MM.1S (cell line): ENCODE data around the gene NOXA1.

Experiments used
- DNase-seq: peaks from one replicate; pipeline ENCODE4 v3.0.0-alpha.2; 2015
- H2AFZ ChIP-seq: fragments of 300-600 bp; sonication (generic); 2 replicates; pipeline ENCODE4 v1.6.0; 2016; ENCODE audit warnings: antibody characterized with exemption, low read length
- H3F3A ChIP-seq: fragments of 300-600 bp; sonication (generic); 2 replicates; pipeline ENCODE4 v1.6.1; 2016; ENCODE audit warnings: mild to moderate bottlenecking, antibody characterized with exemption, low read length, moderate library complexity, mixed read lengths; ENCODE audit not compliant: insufficient read depth
- H3K27ac ChIP-seq: fragments of 300-600 bp; sonication (generic); 2 replicates; pipeline ENCODE4 v1.5.1; 2016; ENCODE audit warnings: mild to moderate bottlenecking, low read length
- H3K27me3 ChIP-seq: fragments of 300-600 bp; sonication (generic); replicated peaks from 2 replicates; pipeline ENCODE4 v1.6.0; 2016; ENCODE audit warnings: low read length; ENCODE audit not compliant: insufficient read depth
- H3K36me3 ChIP-seq: fragments of 300-600 bp; sonication (generic); replicated peaks from 2 replicates; pipeline ENCODE4 v1.6.1; 2016; ENCODE audit warnings: mild to moderate bottlenecking, low read length, mixed read lengths; ENCODE audit not compliant: insufficient read depth
- H3K4me1 ChIP-seq: fragments of 300-600 bp; sonication (generic); 2 replicates; pipeline ENCODE4 v1.6.1; 2016; ENCODE audit warnings: low read length, mixed read lengths
- H3K4me2 ChIP-seq: fragments of 300-600 bp; sonication (generic); 2 replicates; pipeline ENCODE4 v1.6.0; 2016; ENCODE audit warnings: low read depth, low read length
- H3K4me3 ChIP-seq: fragments of 300-600 bp; sonication (generic); 2 replicates; pipeline ENCODE4 v1.5.1; 2016; ENCODE audit warnings: low read length, mixed read lengths
- H3K79me2 ChIP-seq: fragments of 300-600 bp; sonication (generic); 2 replicates; pipeline ENCODE4 v1.6.1; 2016; ENCODE audit warnings: mixed run types, low read length, mixed read lengths
- H3K9ac ChIP-seq: fragments of 300-600 bp; sonication (generic); 2 replicates; pipeline ENCODE4 v1.6.1; 2016; ENCODE audit warnings: low read length, mixed read lengths
- H3K9me2 ChIP-seq: fragments of 300-600 bp; sonication (generic); replicated peaks from 2 replicates; pipeline ENCODE4 v1.6.1; 2016; ENCODE audit warnings: mild to moderate bottlenecking, low read length, mixed read lengths; ENCODE audit not compliant: insufficient read depth
- H3K9me3 ChIP-seq: fragments of 300-600 bp; sonication (generic); replicated peaks from 2 replicates; pipeline ENCODE4 v1.6.1; 2016; ENCODE audit warnings: mild to moderate bottlenecking, low read length, mixed read lengths; ENCODE audit not compliant: insufficient read depth
- H4K20me1 ChIP-seq: fragments of 300-600 bp; sonication (generic); 2 replicates; pipeline ENCODE4 v1.6.1; 2016; ENCODE audit warnings: mild to moderate bottlenecking, low read length, moderate library complexity, mixed read lengths; ENCODE audit not compliant: insufficient read depth
- EZH2 ChIP-seq: fragments of 300-600 bp; sonication (generic); optimal IDR thresholded peaks from 2 replicates; pipeline ENCODE3; 2017; ENCODE audit warnings: low read depth, mild to moderate bottlenecking, antibody characterized with exemption, low read length, mixed read lengths
- EZH2phosphoT487 ChIP-seq: fragments of 300-600 bp; sonication (generic); IDR thresholded peaks from 2 replicates; pipeline ENCODE4 v1.6.1; 2018; ENCODE audit warnings: antibody characterized with exemption, low read length
- TF ChIP-seq, protein P1 (sequence below): fragments of 300-600 bp; sonication (generic); IDR thresholded peaks from 2 replicates; pipeline ENCODE4 v1.5.1; 2016; ENCODE audit warnings: antibody characterized with exemption, low read length, mixed read lengths

The NOXA1 gene

DNA sequence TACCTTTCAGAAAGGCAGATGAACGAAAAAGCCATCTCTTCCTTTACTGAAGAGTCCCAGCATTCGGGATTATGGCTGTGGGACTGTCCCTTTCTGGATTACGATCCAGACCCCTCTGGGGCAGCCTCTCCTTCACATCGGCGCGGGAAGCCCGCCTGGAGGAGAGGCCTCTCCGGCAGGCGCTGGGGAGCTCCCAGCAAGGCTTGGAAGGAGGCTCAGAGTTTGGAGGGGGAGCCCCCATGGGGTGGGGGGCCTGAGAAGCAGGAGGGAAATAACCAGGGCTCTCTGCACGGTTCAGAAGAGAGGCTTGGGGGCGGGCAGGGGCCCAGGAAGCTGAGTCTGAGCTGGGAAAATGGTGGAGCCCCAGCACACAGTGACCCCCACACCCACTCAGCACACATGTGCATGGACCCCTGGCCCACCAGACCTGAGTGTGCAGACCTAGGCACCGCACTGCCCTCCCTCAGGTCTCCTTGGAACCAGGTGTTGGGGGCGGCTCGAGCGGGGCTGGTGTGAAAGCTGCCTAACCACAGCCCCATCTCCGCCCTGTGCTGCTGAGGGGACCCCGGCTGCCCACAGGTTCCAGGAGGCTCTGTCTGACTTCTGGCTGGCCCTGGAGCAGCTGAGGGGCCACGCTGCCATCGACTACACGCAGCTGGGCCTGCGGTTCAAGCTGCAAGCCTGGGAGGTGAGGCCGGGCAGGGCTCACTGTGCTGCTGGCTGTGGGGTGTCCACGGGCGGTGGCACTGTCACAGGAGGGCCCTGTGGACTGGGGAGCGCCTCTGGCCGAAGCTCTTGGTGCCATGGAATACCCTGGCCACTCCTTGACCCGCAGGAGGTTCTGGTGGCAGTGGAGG, 4.5 kb downstream of the NOXA1 start:
- no peak overlapping the region for H3K27ac ChIP-seq
- H3K27me3 ChIP-seq, result peaks cover 82% of the 10 kb centered on the region
- H4K20me1 ChIP-seq, result no peaks in the 10 kb centered on the region
- no peak overlapping the region for H2AFZ ChIP-seq
- no peaks in the 10 kb centered on the region for H3K9me2 ChIP-seq
- DNase-seq, result no peak
- no peaks in the 10 kb centered on the region for H3K4me1 ChIP-seq
- no peaks in the 10 kb centered on the region for H3K9me3 ChIP-seq
- H3K4me2 ChIP-seq, result no peak overlapping the region
- no peaks in the 10 kb centered on the region for H3K79me2 ChIP-seq
- no peak overlapping the region for H3K9ac ChIP-seq
- H3K36me3 ChIP-seq, result no peaks in the 10 kb centered on the region
- TF ChIP-seq, protein P1, sequence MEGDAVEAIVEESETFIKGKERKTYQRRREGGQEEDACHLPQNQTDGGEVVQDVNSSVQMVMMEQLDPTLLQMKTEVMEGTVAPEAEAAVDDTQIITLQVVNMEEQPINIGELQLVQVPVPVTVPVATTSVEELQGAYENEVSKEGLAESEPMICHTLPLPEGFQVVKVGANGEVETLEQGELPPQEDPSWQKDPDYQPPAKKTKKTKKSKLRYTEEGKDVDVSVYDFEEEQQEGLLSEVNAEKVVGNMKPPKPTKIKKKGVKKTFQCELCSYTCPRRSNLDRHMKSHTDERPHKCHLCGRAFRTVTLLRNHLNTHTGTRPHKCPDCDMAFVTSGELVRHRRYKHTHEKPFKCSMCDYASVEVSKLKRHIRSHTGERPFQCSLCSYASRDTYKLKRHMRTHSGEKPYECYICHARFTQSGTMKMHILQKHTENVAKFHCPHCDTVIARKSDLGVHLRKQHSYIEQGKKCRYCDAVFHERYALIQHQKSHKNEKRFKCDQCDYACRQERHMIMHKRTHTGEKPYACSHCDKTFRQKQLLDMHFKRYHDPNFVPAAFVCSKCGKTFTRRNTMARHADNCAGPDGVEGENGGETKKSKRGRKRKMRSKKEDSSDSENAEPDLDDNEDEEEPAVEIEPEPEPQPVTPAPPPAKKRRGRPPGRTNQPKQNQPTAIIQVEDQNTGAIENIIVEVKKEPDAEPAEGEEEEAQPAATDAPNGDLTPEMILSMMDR, result no peak
- TF ChIP-seq EZH2phosphoT487 (no peak), EZH2 (no peak)
- no peak overlapping the region for H3K4me3 ChIP-seq
- H3F3A ChIP-seq, result peaks cover 5% of the 10 kb centered on the region; the same call in 1 of the 2 replicates

DNA sequence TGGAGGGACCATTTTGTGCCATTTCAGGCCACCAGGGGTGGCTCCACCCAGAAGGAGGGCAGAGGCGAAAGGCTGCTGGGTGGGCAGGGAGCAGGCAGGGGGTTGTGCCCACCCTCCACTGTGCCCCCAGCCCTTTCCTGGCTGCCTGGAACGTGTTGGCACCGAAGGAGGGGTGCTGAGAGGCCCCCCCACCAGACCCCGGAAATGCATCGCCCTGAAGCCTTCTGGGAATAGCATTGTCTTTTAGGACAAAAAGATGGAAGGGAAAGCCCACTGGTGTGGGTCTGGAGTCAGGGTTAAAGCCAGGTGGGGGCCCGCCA, 5.1 kb downstream of the NOXA1 start:
- no peak overlapping the region for H3K9ac ChIP-seq
- no peaks in the 10 kb centered on the region for H3K36me3 ChIP-seq
- no peak for TF ChIP-seq EZH2phosphoT487
- TF ChIP-seq, protein P1, result no peak
- TF ChIP-seq EZH2, result no peak
- H3K9me3 ChIP-seq, result no peaks in the 10 kb centered on the region
- H2AFZ ChIP-seq, result no peak overlapping the region
- no peaks in the 10 kb centered on the region for H3K9me2 ChIP-seq
- no peaks in the 10 kb centered on the region for H4K20me1 ChIP-seq
- no peak overlapping the region for H3K4me3 ChIP-seq
- H3K27ac ChIP-seq, result no peak overlapping the region
- no peaks in the 10 kb centered on the region for H3K4me1 ChIP-seq
- H3K79me2 ChIP-seq, result no peaks in the 10 kb centered on the region
- H3F3A ChIP-seq, result peaks cover 5% of the 10 kb centered on the region; the same call in 1 of the 2 replicates
- H3K4me2 ChIP-seq, result no peak overlapping the region
- DNase-seq, result no peak
- peaks cover 88% of the 10 kb centered on the region for H3K27me3 ChIP-seq

DNA sequence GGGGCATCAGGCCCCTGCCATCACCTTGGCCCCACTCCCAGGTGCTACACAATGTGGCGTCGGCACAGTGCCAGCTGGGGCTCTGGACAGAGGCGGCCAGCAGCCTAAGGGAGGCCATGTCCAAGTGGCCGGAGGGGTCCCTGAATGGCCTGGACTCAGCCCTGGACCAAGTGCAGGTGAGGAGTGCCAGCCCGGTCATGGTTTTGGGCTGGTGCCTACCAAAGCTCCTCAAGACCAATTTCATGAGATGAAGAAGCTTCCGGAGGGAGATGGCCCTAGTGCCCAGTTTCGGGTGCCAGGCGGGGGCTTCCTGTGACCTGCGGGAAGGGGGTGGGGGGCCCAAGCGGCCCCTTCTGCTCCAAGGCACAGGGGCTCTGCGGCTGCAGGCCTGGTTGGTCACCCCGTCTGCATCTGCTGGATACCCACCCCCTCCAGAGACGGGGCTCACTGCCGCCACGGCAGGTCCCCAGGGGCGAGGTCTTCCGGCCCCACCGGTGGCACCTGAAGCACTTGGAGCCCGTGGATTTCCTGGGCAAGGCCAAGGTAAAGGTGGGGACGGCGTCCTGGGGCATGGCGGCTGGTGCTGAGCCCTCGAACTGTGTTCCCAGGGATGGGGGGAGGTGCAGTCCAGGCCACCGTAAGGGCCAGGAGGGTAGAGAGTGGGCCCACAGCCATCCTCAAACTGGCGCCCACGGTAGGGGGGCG, 5.8 kb downstream of the NOXA1 start:
- Histone ChIP-seq H2AFZ (no peak overlapping the region), H4K20me1 (no peaks in the 10 kb centered on the region), H3K9me3 (no peaks in the 10 kb centered on the region), H3K27me3 (peaks cover 92% of the 10 kb centered on the region), H3K9ac (no peak overlapping the region), H3K4me1 (no peaks in the 10 kb centered on the region), H3F3A (peaks cover 5% of the 10 kb centered on the region; the same call in 1 of the 2 replicates), H3K9me2 (no peaks in the 10 kb centered on the region), H3K27ac (no peak overlapping the region), H3K4me2 (no peak overlapping the region), H3K79me2 (no peaks in the 10 kb centered on the region), H3K36me3 (no peaks in the 10 kb centered on the region), H3K4me3 (no peak overlapping the region)
- no peak for DNase-seq
- TF ChIP-seq, protein P1, result no peak
- TF ChIP-seq EZH2phosphoT487, result no peak
- TF ChIP-seq EZH2, result no peak
